Fibroblast of villous mesenchyme (primary cell): ENCODE results near the gene PER1. TPM values are rescaled to one million over a fixed set of nuclear protein-coding genes. Genes with fewer than 3 reads are reported as not detected.

Experiments
- DNase-seq: peaks from one replicate; pipeline ENCODE4 v3.0.0-alpha.2; 2010; ENCODE audit warnings: low read depth
- H3K4me3 ChIP-seq: 2 replicates; pipeline ENCODE4 v1.5.1; 2011; ENCODE audit warnings: low read depth, mild to moderate bottlenecking, low read length
- total RNA-seq: library from RNA; depleted of rRNA; stranded (reverse); fragments of >200 nt; gene quantifications from 2 replicates; pipeline ENCODE4 v1.2.3, GENCODE V29; 2012
- TF ChIP-seq, protein P1 (sequence below): IDR thresholded peaks from 2 replicates; pipeline ENCODE4 v1.5.1; 2012; ENCODE audit warnings: low read depth, mild to moderate bottlenecking, low read length; ENCODE audit not compliant: insufficient read depth

PER1 gene
- total RNA-seq, 1 donor, result 12.5 TPM

DNA sequence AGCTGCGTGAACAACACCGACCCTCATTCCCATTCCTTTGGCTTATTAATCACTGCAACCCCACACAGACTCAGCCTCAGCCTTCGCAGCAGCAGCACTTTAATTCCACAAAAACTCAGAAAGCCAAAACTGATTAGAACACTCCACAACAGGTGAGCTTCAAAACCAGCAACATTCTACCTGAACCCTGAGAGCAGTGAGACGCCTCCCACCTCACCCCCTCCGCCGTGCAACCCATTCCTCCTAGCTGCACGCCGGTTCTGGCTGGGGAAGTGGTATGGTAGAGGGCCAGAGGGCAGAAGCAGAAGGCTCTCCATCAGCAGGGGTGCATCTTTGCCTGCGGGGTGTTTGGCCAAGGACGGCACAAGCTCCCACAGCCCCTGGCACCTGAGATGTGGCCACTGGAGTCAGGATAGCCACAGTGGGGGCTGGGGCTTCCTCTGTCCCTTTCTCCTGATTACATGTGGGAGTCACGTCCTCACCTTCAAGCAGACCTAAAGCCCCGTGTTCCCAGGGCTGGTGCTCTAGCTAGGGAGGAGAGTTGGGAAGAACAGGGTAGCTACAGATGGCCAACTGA, 36.1 kb upstream of the PER1 start:
- peak overlapping the region; percentile 81 for H3K4me3 ChIP-seq
- TF ChIP-seq, protein P1, sequence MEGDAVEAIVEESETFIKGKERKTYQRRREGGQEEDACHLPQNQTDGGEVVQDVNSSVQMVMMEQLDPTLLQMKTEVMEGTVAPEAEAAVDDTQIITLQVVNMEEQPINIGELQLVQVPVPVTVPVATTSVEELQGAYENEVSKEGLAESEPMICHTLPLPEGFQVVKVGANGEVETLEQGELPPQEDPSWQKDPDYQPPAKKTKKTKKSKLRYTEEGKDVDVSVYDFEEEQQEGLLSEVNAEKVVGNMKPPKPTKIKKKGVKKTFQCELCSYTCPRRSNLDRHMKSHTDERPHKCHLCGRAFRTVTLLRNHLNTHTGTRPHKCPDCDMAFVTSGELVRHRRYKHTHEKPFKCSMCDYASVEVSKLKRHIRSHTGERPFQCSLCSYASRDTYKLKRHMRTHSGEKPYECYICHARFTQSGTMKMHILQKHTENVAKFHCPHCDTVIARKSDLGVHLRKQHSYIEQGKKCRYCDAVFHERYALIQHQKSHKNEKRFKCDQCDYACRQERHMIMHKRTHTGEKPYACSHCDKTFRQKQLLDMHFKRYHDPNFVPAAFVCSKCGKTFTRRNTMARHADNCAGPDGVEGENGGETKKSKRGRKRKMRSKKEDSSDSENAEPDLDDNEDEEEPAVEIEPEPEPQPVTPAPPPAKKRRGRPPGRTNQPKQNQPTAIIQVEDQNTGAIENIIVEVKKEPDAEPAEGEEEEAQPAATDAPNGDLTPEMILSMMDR, result no peak
- no peak for DNase-seq

DNA sequence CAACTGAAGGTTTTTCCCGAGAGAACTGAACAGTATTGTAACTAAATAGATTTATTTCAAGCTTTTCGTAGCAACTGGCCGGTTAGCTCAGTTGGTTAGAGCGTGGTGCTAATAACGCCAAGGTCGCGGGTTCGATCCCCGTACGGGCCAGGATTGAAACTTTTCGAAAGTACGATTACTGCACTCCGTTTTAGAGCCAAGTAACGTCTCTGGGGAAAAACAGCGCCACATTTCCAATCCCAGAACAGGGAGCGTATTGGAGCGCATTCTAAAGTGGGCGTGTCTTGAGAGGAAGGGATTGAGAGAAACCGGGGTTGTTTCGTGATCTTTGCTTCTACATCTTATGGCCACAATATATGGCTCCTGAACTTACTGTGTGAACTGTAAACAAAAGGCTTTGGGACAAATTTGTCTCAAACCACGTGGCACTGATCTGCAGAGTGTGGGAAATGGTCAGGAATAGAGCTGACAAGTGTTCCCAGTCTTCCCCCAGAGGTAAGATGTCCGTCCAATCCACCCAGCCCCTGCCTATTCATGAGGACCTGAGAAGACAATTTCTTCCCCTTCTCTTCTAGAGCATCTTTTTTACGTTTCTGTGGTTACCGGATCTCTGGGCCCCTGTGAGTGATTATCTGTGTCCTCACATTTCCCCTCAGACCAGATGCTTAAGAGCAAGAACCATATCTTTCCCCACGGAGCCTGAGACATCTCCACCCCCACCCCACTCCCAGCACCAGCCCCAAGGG, 35.5 kb upstream of the PER1 start:
- peak; percentile 100 for DNase-seq
- peak overlapping the region; percentile 98 for H3K4me3 ChIP-seq
- TF ChIP-seq, protein P1, result no peak

DNA sequence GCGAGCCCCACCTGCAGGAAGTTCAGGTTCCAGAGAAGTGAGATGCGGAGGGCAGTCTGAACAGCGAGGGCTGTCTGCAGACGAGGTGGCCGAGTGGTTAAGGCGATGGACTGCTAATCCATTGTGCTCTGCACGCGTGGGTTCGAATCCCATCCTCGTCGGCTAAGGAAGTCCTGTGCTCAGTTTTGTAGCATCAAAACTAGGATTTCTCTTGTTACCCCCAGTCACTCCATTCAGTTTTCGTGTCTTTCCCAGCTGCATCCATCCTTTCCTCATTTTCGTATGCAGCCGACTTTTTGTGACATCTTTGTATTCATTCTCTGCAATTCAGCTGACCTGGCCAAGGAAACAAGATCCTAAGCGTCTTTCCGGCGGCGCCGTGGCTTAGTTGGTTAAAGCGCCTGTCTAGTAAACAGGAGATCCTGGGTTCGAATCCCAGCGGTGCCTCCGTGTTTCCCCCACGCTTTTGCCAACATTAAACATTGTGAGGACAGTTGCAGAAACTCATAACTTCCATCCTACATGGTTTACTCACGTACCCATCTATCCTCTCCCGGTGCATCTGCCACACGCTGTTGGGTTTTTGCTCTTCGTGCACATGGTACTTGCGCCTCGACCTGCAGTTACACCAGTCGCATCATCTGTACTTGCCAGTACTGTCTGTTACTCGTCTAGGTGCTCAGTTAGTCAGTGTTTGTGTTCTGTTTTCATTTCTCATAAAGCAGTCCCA, 34.7 kb upstream of the PER1 start:
- TF ChIP-seq, protein P1, result peak; percentile 39
- peak overlapping the region; percentile 98 for H3K4me3 ChIP-seq
- DNase-seq, result peak; percentile 96

DNA sequence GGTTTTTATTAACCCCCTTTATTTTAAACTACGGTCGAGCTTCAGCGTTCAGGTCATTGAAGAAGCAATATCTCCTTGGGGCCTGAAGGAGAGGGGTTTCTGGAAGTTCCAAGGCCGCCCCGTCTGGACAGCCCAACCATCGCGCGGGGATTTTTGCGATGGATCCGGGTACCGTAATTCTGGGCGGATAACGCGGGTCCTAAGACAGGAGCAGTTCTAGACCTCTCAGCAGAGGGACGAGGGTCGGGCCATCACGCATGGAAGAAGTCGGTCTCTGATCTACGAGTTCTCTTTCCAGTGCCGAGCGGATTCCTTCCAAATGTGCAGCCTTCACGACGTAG, 34.2 kb upstream of the PER1 start:
- TF ChIP-seq, protein P1, result no peak
- peak overlapping the region; percentile 98 for H3K4me3 ChIP-seq
- DNase-seq, result no peak

DNA sequence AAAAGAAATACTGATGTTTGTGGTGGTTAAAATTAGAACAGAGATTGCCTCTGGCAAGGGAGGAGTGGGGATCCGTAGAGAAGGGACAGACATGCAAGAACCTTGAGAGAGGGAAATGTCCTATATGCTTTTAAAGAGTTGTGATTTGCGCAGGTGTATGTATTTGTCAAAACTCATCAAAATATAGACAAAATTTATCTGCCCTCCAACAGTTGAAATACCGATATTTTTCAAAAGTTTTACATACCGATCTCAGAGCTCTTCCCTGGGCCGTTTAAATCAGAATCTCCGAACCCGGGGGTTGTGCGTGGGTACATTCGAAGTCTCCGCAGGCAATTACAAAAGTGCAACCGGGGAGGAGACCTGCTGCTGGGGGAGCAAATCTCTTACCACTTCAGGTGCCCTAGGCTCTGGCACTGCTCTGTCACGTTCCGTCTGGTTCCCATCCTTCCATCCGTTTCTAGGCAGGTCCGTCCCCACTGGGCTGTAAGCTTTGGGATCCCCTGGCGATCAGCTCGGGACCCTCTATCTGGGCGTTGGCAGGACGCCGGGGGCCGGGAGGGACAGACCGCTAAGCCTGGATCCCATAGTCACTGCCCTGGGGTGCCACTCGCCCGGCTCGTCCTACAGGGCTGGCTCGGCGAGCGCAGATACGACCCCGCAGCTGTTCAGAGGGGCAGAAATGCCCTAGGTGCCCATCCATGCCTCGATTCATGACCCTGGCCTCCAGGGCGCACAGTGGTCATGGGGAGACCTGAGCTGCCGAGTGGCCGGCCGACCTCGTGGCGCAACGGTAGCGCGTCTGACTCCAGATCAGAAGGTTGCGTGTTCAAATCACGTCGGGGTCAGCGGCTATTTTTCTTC, 33.6 kb upstream of the PER1 start:
- H3K4me3 ChIP-seq, result peak overlapping the region; percentile 98
- TF ChIP-seq, protein P1, result no peak
- DNase-seq, result peak; percentile 74

DNA sequence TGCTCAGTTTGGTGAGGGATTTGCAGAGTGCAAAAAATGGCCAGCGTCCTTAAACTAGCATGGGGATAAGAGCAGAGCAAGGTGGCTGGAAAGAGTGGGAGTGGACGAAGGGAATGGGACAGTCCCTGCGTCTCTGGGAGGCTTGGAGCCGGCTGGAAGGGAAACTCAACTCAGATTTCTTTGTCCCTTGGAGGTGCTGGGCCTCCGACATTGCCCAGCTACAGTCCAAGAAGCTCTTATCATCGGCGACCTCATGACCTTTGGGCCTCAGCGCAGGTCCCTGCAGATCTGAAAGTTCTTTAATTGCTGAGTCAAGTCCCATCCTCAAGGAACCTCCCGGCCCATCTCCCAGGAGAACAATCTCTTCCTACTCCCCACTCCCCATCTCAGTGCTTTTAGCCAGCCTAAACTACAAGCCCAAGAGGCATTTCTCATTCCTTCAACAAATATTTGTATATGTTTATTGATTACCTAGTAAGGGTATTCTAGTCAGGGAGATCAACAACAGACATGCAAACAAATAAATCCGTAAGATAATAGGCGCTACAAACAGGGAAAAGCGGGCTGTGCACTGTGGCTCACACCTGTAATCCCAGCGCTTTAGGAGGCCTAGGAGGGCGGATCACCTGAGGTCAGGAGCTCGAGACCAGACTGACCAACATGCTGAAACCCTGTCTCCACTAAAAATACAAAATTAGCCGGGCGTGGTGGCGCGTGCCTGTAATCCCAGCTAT, 25.0 kb upstream of the PER1 start:
- TF ChIP-seq, protein P1, result no peak
- DNase-seq, result no peak
- peak overlapping the region; percentile 75 for H3K4me3 ChIP-seq
